GM10847 (cell line): ENCODE measurements around the gene NF2.

Experiments
- POLR2A ChIP-seq: IDR thresholded peaks from 2 replicates; pipeline ENCODE4 v1.6.1; 2011; ENCODE audit not compliant: insufficient read length; ENCODE audit errors: extremely low read depth

The NF2 gene

GRCh38 chr22:29701155-29701999, 97.9 kb downstream of the NF2 start:
- no peak for TF ChIP-seq POLR2A

DNA sequence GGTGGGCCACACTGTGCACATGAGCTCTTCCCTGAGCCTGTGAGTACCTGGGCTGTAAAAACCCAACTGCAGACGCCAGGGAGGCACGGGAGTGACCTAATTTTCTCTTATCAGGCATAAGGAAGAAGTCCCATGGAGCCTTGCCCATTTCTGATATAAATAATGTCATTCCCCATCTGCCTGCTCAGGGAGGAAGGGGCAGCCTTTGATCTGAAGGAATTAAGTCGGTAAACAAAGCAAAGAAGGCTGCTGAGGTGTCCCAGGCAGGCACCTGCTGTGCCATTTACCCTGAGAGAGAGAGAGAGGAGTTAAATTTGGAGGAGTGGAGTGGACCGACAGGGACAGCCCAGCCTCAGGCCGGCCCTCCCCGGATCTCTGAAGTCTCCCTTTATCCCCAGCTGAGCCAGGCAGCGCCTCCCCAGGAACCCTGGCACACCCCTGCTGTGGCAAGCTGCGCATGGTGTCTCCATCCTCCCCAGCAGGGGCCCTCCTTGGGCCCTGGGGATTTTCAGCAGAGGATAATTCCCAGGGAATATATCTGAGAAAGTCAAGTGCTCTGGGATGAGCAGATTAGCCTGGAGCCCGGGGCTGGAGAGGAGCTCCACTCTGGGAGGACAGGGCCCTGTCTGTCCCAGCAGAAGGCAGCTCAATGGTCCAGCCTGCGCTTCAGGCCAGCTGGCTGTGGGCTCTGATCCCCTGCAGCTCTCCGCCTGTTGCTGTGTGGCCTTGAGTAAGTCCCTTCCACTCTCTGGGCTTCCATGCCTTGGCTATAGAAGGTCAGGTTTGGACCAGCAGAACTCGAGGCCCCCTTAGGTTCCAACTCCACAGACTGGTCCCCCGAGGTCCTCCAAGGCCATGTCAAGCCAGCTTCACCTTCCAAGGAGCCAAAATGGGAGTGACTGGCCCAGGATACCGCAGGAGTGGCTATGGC, 98.8 kb downstream of the NF2 start:
- no peak for TF ChIP-seq POLR2A

DNA sequence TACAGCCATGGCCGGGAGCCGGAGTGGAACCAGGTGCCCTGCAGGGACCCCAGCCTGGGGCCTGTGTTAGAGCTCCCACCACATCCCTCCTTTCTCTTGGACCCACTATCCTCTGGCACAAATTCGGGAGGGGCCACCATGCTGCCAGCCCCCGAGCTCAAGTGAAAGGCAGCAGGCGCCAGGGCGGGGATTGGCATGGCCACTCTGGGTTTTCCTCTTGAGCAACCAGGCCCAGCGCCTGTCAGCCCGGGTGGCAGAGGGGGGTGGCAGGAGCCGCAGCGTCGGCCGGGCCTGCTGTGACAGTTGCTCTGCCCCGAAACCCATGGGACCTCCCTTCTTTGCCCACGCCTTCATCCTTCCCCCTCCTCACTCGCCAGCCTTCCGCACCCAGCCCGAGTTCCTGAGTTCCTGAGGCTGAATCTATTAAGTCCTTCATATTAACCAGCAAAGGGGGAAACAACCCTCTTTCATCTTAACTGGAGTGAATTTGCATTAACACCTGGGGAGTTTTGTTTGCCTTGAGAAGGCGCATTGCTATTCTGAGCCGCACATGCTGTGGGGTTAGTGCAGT, 99.6 kb downstream of the NF2 start:
- TF ChIP-seq POLR2A, result no peak

DNA sequence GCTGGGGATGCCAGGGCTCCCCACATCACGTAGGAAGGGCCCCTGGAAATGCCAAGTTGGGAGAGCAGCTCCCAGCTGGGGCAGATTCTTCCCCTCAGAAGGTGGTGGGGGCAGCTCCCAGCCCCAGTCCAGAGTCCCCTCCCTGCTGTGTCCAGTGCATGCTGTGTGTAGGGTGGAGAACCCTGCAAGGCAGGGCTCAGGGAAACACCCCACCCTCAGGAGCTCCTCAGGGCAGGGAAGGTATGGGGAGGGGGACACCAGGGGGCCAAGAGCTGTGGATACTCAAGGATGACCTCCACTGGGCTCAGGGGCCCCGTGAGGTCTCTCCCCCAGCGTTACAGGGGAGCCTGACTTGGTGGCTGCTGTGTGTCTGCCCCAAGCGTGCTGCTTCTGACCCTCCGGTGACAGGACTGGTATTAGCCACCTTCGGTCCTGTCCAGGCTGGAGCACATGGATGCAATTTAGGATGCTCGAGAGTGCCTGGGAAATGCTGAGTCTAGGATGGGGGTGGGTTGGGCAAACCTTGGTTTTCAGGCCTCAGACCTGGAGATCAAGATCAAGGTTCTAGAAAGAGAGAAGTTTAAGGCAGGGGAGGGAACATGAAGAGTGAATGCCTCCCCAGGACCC, 100.2 kb downstream of the NF2 start:
- TF ChIP-seq POLR2A, result no peak

DNA sequence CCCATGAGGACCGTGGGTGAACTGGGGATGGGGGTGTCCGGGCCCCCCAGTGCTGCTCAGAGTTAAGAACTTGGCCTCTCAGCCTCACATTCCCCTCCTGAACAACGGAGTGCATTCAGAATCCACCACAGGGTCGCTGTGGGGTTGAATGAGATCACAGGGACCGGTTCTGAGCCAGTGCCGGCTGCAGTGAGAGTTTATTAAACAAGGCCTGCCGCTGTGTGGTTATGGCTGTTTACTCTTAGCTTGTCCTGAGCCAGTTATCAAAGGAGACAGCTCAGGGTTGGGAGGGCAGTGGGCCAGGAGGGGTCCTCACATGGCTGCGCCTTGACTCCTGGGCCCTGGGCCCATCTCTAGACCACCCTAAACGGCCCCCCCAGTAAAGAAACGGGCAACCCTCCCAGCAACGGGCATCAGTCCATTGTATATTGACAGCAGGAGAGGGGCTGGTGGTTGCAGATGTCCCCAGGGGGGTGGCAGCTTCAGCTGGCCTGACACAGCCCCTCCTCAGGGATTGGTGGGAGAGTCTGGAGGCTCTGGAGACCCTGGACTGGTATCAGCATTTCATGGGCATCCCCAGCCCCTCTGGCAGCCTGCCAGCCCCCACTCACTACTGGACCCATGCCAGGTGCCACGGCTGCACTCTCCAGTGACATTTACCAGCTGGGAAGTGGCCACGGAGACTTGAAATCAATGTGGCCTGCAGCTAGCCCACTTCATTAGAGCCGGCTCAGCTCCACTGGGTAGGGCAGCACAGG, 101.3 kb downstream of the NF2 start:
- TF ChIP-seq POLR2A, result no peak

- no peak for TF ChIP-seq POLR2A
Measured at GRCh38 chr22:29705651-29706050, 102.2 kb downstream of the NF2 start.

DNA sequence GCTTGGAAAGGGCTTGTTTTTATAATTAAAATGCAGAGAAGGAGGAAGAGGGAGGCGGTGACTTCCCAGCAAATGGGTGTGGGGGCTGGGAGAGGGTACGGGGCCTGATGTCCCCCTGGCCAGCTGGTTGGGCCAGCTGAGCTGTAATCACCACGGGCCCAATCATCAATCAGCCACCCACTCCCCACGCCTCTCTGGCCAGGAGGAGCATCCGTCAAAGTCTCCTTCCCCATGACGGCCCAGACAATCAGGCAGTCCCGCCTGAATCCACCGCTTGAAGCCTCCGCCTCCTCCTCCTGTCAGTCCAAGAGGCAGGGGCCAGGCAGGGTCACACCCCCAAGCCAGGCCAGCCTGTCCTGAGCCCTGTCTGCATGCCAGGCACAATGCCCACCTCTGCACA, 103.1 kb downstream of the NF2 start:
- TF ChIP-seq POLR2A, result no peak

GRCh38 chr22:29707010-29707409, 103.6 kb downstream of the NF2 start:
- TF ChIP-seq POLR2A, result no peak

- no peak for TF ChIP-seq POLR2A
Measured at GRCh38 chr22:29707471-29707870, 104.0 kb downstream of the NF2 start.

DNA sequence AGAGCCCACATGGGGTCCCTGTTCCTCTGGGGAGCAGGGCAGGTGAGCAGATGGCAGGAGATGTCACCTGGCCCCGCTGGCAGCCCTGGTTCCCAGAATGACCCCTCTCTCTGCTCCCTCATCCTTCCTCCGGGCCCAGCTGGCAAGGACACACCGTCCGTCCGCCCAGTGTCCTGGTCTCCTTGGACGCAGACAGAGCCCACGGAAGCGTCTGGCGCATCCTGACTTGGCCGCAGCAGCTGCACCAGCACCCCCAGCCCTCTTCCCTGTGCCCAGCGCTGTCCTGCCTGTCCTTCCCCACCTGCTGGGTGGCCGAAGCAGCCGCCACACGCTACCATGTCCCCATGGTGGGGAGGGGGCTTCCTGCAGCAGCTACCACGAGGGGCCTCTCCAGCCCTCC, 106.8 kb downstream of the NF2 start:
- TF ChIP-seq POLR2A, result no peak

DNA sequence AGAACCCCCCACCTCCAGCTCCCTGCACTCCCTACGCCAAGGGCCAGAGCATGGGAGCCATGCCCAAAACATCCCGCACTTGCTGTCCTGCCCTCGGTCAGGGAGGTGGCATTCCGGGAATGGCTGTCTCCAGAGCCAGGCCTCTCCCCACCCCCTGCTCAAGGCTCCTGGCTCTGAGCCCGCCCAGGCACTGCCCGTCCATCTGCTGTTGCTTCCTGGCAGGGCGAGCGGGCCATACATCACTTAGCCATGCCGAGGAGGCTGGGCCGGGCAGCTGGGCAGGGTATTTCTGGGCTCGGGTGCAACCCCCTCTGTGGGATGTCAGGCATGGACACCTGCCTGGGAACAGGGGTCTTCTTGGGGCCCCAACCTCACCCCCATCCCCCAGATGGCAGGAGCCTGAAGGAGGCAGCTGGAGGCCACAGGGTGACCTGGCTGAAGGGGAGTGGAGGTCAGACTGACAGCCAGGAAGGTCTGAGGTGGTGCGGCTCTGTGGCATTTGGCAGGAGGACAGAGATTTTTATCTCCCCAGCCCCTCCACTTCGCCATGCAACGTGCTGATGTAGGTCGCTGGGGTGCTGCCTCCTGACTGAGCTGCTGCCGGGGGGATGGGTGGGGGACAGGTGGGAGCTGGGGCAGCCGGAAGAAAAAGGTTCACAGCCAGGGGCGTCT, 107.6 kb downstream of the NF2 start:
- no peak for TF ChIP-seq POLR2A

GRCh38 chr22:29712119-29712518, 108.7 kb downstream of the NF2 start:
- TF ChIP-seq POLR2A, result no peak

- TF ChIP-seq POLR2A, result no peak
Measured at GRCh38 chr22:29713156-29713727, 109.8 kb downstream of the NF2 start.

GRCh38 chr22:29715240-29715639, 111.8 kb downstream of the NF2 start:
- TF ChIP-seq POLR2A, result no peak
